ENCODE data around the gene FGF1. TPM values are rescaled to one million over a fixed set of nuclear protein-coding genes. Genes with fewer than 3 reads are reported as not detected.

Gene FGF1
- total and polyA plus RNA-seq, 2 donors (not counting 1 experiment from before 2014, with no cell fraction given) = not detected

DNA sequence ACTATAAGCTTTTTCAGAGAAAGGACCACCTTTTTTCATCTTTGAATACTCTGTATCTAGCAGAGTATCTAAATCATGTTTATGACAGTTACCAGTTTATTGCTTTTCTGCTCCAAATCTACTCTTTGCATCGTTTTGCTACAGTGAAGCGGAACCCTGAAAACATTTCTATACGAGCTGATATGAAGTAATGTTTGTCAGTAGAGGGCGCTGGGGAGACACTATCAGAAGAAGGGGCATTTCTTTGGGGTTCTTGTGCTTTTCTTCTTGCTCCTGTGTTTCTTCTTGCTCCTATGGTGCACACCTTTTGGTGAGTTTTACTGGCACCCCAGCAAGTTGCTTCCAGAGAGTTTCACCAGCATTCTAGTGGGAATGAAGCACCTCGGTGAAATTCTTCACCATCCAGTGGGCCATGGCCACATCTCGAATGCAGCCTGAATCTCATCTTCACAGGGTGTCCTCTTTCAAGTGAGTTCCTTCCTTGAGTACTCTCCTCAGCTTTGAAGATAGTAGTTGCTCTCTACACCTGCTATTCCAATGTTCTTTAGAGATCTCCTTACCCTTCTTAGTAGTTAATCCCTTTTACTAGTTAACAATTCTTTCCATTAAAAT, 98.4 kb downstream of the FGF1 start:
- Histone ChIP-seq H4K20me1 (ENCODE audit: control insufficient read depth, insufficient read depth, low read length, poor library complexity, severe bottlenecking) (no peaks in the 10 kb centered on the region), H3K4me1 (ENCODE audit: control insufficient read depth in 2 of 2, insufficient read depth in 2 of 2, low read length in 2 of 2) (no peaks in the 10 kb centered on the region), H3K9ac (ENCODE audit: low read length) (no peak overlapping the region), H3K4me3 (ENCODE audit: control extremely low read depth in 1 of 5, extremely low read depth in 1 of 5, insufficient read depth in 1 of 5, low read depth in 2 of 5, low read length in 4 of 5) (no peak overlapping the region), H3K9me3 (ENCODE audit: control extremely low read depth in 1 of 3, control insufficient read depth in 2 of 3, insufficient read depth in 1 of 3, low read length in 2 of 3) (no peaks in the 10 kb centered on the region), H3K36me3 (replicated peaks in 1 of 2; ENCODE audit: control extremely low read depth in 1 of 2, control insufficient read depth in 1 of 2, extremely low read depth in 1 of 2, insufficient read depth in 2 of 2, low read length in 1 of 2) (no peaks in the 10 kb centered on the region), H3K27me3 (replicated peaks in 1 of 4; ENCODE audit: control extremely low read depth in 1 of 4, control insufficient read depth in 3 of 4, insufficient read depth in 4 of 4, low read length in 3 of 4) (peaks cover 0 to 8% (median 5%) of the 10 kb centered on the region in 4 experiments), H2AFZ (ENCODE audit: insufficient read depth, low read depth, low read length, poor library complexity, severe bottlenecking) (no peak overlapping the region), H3K4me2 (replicated peaks; ENCODE audit: low read depth, low read length, poor library complexity, severe bottlenecking) (no peak overlapping the region), H3K79me2 (ENCODE audit: control insufficient read depth, insufficient read depth, low read length) (no peaks in the 10 kb centered on the region), H3K27ac (ENCODE audit: low read length in 2 of 2) (no peak overlapping the region)
- no peak overlapping the region for H3K4me3 Mint-ChIP-seq
- POLR2A ChIA-PET = no interaction called here
- DNase-seq = peak; percentile 19
- ATAC-seq (ENCODE audit: low read depth) = no peak
- H3K27ac Mint-ChIP-seq = no peak overlapping the region
- 58% methylated on average over 4 of the region's 6 CpGs for WGBS (ENCODE audit: insufficient coverage)
- intact Hi-C loops (cut with micrococcal nuclease) = no loop called here
- no peak for TF ChIP-seq EZH2 (IDR thresholded peaks at IDR 0.05; ENCODE audit: borderline replicate concordance, insufficient read depth, low read depth, low read length, poor library complexity, severe bottlenecking)
- TF ChIP-seq, protein P1, sequence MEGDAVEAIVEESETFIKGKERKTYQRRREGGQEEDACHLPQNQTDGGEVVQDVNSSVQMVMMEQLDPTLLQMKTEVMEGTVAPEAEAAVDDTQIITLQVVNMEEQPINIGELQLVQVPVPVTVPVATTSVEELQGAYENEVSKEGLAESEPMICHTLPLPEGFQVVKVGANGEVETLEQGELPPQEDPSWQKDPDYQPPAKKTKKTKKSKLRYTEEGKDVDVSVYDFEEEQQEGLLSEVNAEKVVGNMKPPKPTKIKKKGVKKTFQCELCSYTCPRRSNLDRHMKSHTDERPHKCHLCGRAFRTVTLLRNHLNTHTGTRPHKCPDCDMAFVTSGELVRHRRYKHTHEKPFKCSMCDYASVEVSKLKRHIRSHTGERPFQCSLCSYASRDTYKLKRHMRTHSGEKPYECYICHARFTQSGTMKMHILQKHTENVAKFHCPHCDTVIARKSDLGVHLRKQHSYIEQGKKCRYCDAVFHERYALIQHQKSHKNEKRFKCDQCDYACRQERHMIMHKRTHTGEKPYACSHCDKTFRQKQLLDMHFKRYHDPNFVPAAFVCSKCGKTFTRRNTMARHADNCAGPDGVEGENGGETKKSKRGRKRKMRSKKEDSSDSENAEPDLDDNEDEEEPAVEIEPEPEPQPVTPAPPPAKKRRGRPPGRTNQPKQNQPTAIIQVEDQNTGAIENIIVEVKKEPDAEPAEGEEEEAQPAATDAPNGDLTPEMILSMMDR (IDR thresholded peaks at IDR 0.05) = peak; percentile 38
- H3K4me1 Mint-ChIP-seq = no peaks in the 10 kb centered on the region
- peaks cover 51% of the 10 kb centered on the region for H3K27me3 Mint-ChIP-seq
- no peaks in the 10 kb centered on the region for H3K9me3 Mint-ChIP-seq (ENCODE audit: insufficient read depth)
- CTCF ChIA-PET = no interaction called here

DNA sequence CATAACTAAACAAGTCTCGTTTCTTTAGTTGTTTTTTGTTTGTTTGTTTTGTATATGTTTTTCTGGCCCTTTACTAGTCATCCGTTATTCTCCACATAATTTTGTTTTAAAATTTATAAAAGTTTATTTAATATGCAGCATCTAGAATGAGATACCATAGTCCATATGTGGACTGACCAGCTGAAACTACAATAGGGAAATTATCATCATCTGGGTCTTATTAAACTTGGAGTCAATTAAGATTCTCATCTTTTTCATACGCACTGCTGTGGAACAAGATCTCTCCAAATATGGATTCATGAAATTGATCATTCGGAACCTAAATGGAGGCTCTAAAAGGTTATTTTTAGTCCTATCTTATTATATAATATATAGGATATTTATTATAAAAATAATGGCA, 99.3 kb downstream of the FGF1 start:
- ChIA-PET POLR2A (no interaction called here), CTCF (no interaction called here)
- no CpG with 5 or more reads among the region's 4 CpGs for WGBS (ENCODE audit: insufficient coverage)
- Mint-ChIP-seq H3K9me3 (ENCODE audit: insufficient read depth) (no peaks in the 10 kb centered on the region), H3K27ac (no peak overlapping the region), H3K4me1 (peaks cover 1% of the 10 kb centered on the region), H3K4me3 (no peak overlapping the region), H3K27me3 (peaks cover 46% of the 10 kb centered on the region)
- H4K20me1 ChIP-seq (ENCODE audit: control insufficient read depth, insufficient read depth, low read length, poor library complexity, severe bottlenecking) = no peaks in the 10 kb centered on the region
- intact Hi-C loops (cut with micrococcal nuclease) = no loop called here
- peaks cover 0 to 8% (median 5%) of the 10 kb centered on the region in 4 experiments for H3K27me3 ChIP-seq (replicated peaks in 1 of 4; ENCODE audit: control extremely low read depth in 1 of 4, control insufficient read depth in 3 of 4, insufficient read depth in 4 of 4, low read length in 3 of 4)
- no peaks in the 10 kb centered on the region for H3K79me2 ChIP-seq (ENCODE audit: control insufficient read depth, insufficient read depth, low read length)
- no peak overlapping the region for H3K4me3 ChIP-seq (ENCODE audit: control extremely low read depth in 1 of 5, extremely low read depth in 1 of 5, insufficient read depth in 1 of 5, low read depth in 2 of 5, low read length in 4 of 5)
- no peak for ATAC-seq (ENCODE audit: low read depth)
- H3K27ac ChIP-seq (ENCODE audit: low read length in 2 of 2) = no peak overlapping the region
- no peak overlapping the region for H2AFZ ChIP-seq (ENCODE audit: insufficient read depth, low read depth, low read length, poor library complexity, severe bottlenecking)
- no peak overlapping the region for H3K4me2 ChIP-seq (replicated peaks; ENCODE audit: low read depth, low read length, poor library complexity, severe bottlenecking)
- no peaks in the 10 kb centered on the region for H3K36me3 ChIP-seq (replicated peaks in 1 of 2; ENCODE audit: control extremely low read depth in 1 of 2, control insufficient read depth in 1 of 2, extremely low read depth in 1 of 2, insufficient read depth in 2 of 2, low read length in 1 of 2)
- no peaks in the 10 kb centered on the region for H3K9me3 ChIP-seq (ENCODE audit: control extremely low read depth in 1 of 3, control insufficient read depth in 2 of 3, insufficient read depth in 1 of 3, low read length in 2 of 3)
- H3K4me1 ChIP-seq (ENCODE audit: control insufficient read depth in 2 of 2, insufficient read depth in 2 of 2, low read length in 2 of 2) = no peaks in the 10 kb centered on the region
- no peak overlapping the region for H3K9ac ChIP-seq (ENCODE audit: low read length)
- TF ChIP-seq, protein P1 (IDR thresholded peaks at IDR 0.05) = no peak
- TF ChIP-seq EZH2 (IDR thresholded peaks at IDR 0.05; ENCODE audit: borderline replicate concordance, insufficient read depth, low read depth, low read length, poor library complexity, severe bottlenecking) = no peak
- DNase-seq = no peak
